Measurements from ENCODE around the gene CGA.

DNA sequence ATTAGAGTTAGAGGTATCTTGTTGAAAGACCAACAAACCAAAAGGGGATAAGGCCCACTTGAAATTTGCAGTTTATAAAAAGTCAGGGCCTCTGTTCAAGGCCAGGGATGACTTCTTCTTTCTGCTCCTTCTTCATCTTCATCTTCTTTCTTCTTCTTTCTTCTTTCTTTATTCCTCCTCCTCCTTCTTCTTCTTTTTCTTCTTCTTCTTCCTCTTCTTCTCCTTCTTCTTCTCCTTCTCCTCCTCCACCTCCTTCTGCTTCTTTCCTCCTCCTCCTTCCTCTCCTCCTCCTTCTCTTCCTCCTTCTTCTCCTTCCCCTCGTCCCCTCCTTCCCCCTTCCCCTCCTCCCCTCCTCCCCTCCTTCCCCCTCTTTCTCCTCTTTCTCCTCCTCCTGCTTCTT lies 42.1 kb upstream of the CGA start:
- no peak for TF ChIP-seq CTCF (optimal IDR thresholded peaks at IDR 0.05 in 1 of 3, IDR thresholded peaks at IDR 0.05 in 1 of 3, conservative IDR thresholded peaks at IDR 0.05 in 1 of 3; ENCODE audit: extremely low read depth in 1 of 3, insufficient read depth in 2 of 3, low read length in 3 of 3)
- TF ChIP-seq EZH2 (IDR thresholded peaks at IDR 0.05; ENCODE audit: low read length), result no peak
